HepG2 (cell line): ENCODE results near the gene PSMC3IP. TPM values are rescaled to one million over a fixed set of nuclear protein-coding genes. Genes with fewer than 3 reads are reported as not detected.

Experiments
- HCFC1 ChIP-seq: fragments of 150-350 bp; IDR thresholded peaks from 2 replicates; pipeline ENCODE4 v1.6.1; 2014; ENCODE audit warnings: low read depth, low read length
- HDAC6 ChIP-seq: fragments of 200-600 bp; sonication (generic); IDR thresholded peaks from 2 replicates; pipeline ENCODE4 v1.7.0; 2017; ENCODE audit warnings: mild to moderate bottlenecking, antibody characterized with exemption, low read length, low read depth
- MTA1 ChIP-seq: sonication (generic); formaldehyde crosslinking; IDR thresholded peaks from 2 replicates; pipeline ENCODE4 v1.4.0; 2020; ENCODE audit warnings: missing genetic modification reagents, mild to moderate bottlenecking, borderline replicate concordance
- NFIC ChIP-seq: IDR thresholded peaks from 2 replicates; pipeline ENCODE4 v1.6.1; 2012; ENCODE audit warnings: mild to moderate bottlenecking, low read length, inconsistent platforms
- REXO4 ChIP-seq: sonication (generic); formaldehyde crosslinking; IDR thresholded peaks from 2 replicates; pipeline ENCODE4 v1.8.0; 2022; ENCODE audit warnings: missing genetic modification reagents, mild to moderate bottlenecking, borderline replicate concordance
- SOX6 ChIP-seq, 2 experiments: fragments of 450-650 bp in 1 of 2; sonication (generic) in 1 of 2; formaldehyde crosslinking in 1 of 2; IDR thresholded peaks; 2 replicates each; pipeline versions ENCODE4 v1.4.0 to v1.6.1; 2017 to 2020; ENCODE audit warnings: antibody characterized with exemption in 1 of 2, mild to moderate bottlenecking in 1 of 2, missing genetic modification reagents in 1 of 2
- ZBTB49 ChIP-seq: sonication (generic); formaldehyde crosslinking; IDR thresholded peaks from 2 replicates; pipeline ENCODE4 v1.4.0; 2020; ENCODE audit warnings: missing genetic modification reagents, borderline replicate concordance
- ZFP62 ChIP-seq: sonication (generic); formaldehyde crosslinking; IDR thresholded peaks from 2 replicates; pipeline ENCODE4 v1.4.0; 2020; ENCODE audit warnings: missing genetic modification reagents
- ZFYVE20 ChIP-seq: sonication (generic); formaldehyde crosslinking; IDR thresholded peaks from 2 replicates; pipeline ENCODE4 v1.8.0; 2023; ENCODE audit warnings: low read depth, mild to moderate bottlenecking, moderate library complexity, missing genetic modification reagents, borderline replicate concordance
- ZNF136 ChIP-seq: sonication (generic); formaldehyde crosslinking; IDR thresholded peaks from 2 replicates; pipeline ENCODE4 v1.8.1; 2022; ENCODE audit warnings: low read depth, mild to moderate bottlenecking, moderate library complexity, missing genetic modification reagents
- ZNF296 ChIP-seq: sonication (generic); formaldehyde crosslinking; conservative IDR thresholded peaks from 2 replicates; pipeline ENCODE4 v1.5.0; 2020; ENCODE audit warnings: mild to moderate bottlenecking, missing genetic modification reagents
- ZNF446 ChIP-seq: sonication (generic); formaldehyde crosslinking; IDR thresholded peaks from 2 replicates; pipeline ENCODE4 v1.5.0; 2020; ENCODE audit warnings: mild to moderate bottlenecking, missing genetic modification reagents
- ZNF557 ChIP-seq: sonication (generic); formaldehyde crosslinking; IDR thresholded peaks from 2 replicates; pipeline ENCODE4 v1.4.0; 2020; ENCODE audit warnings: missing genetic modification reagents
- ZNF816 ChIP-seq: sonication (generic); formaldehyde crosslinking; IDR thresholded peaks from 2 replicates; pipeline ENCODE4 v1.8.0; 2022; ENCODE audit warnings: missing genetic modification reagents, mild to moderate bottlenecking, borderline replicate concordance
- ZSCAN5A ChIP-seq: sonication (generic); formaldehyde crosslinking; IDR thresholded peaks from 2 replicates; pipeline ENCODE4 v1.8.0; 2022; ENCODE audit warnings: mild to moderate bottlenecking, missing genetic modification reagents, borderline replicate concordance
- polyA plus RNA-seq, 8 experiments: library from polyadenylated mRNA; depleted of rRNA in 3 of 8; stranded (reverse) in 7 of 8; unstranded in 1 of 8; fragments of >200 nt; fragmentation: Illumina TruSeq in 4 of 8; extraction: Trizol in 4 of 8; gene quantifications; 2 replicates each; pipeline versions ENCODE4 v1.2.1 to v1.2.3, GENCODE V29; 2011 to 2016; ENCODE audit warnings: low read depth in 4 of 8, missing spikeins in 1 of 8, mixed read lengths in 1 of 8; ENCODE audit not compliant: insufficient read depth in 1 of 8
- total RNA-seq, 5 experiments: library from RNA; depleted of rRNA; stranded (reverse); fragments of >200 nt; fragmentation: Illumina TruSeq; extraction: Trizol; gene quantifications; 2 replicates each; pipeline ENCODE4 v1.2.3, GENCODE V29; 2016; ENCODE audit warnings: low read depth in 1 of 5
- TF ChIP-seq, protein P1 (sequence below): sonication (generic); formaldehyde crosslinking; IDR thresholded peaks from 2 replicates; pipeline ENCODE4 v1.4.0; 2020; ENCODE audit warnings: mild to moderate bottlenecking, missing genetic modification reagents, borderline replicate concordance
- TF ChIP-seq, protein P2 (sequence below): sonication (generic); formaldehyde crosslinking; conservative IDR thresholded peaks from 2 replicates; pipeline ENCODE4 v1.4.0; 2020; ENCODE audit warnings: missing genetic modification reagents

Gene PSMC3IP
- total and polyA plus RNA-seq, 2 of the 13 experiments (the other 11 are each of a cell fraction or from before 2014, with no cell fraction given), result 6.5 to 22.4 TPM

GRCh38 chr17:42541041-42541833, 36.3 kb downstream of the PSMC3IP start (continued):
- TF ChIP-seq ZSCAN5A (CRISPR knock-in tag), result no peak
- TF ChIP-seq ZNF296 (CRISPR knock-in tag), result no peak
- no peak for TF ChIP-seq ZFP62 (CRISPR knock-in tag)
- TF ChIP-seq, protein P1, sequence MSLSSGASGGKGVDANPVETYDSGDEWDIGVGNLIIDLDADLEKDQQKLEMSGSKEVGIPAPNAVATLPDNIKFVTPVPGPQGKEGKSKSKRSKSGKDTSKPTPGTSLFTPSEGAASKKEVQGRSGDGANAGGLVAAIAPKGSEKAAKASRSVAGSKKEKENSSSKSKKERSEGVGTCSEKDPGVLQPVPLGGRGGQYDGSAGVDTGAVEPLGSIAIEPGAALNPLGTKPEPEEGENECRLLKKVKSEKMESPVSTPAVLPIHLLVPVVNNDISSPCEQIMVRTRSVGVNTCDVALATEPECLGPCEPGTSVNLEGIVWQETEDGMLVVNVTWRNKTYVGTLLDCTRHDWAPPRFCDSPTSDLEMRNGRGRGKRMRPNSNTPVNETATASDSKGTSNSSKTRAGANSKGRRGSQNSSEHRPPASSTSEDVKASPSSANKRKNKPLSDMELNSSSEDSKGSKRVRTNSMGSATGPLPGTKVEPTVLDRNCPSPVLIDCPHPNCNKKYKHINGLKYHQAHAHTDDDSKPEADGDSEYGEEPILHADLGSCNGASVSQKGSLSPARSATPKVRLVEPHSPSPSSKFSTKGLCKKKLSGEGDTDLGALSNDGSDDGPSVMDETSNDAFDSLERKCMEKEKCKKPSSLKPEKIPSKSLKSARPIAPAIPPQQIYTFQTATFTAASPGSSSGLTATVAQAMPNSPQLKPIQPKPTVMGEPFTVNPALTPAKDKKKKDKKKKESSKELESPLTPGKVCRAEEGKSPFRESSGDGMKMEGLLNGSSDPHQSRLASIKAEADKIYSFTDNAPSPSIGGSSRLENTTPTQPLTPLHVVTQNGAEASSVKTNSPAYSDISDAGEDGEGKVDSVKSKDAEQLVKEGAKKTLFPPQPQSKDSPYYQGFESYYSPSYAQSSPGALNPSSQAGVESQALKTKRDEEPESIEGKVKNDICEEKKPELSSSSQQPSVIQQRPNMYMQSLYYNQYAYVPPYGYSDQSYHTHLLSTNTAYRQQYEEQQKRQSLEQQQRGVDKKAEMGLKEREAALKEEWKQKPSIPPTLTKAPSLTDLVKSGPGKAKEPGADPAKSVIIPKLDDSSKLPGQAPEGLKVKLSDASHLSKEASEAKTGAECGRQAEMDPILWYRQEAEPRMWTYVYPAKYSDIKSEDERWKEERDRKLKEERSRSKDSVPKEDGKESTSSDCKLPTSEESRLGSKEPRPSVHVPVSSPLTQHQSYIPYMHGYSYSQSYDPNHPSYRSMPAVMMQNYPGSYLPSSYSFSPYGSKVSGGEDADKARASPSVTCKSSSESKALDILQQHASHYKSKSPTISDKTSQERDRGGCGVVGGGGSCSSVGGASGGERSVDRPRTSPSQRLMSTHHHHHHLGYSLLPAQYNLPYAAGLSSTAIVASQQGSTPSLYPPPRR, result no peak
- no peak for TF ChIP-seq ZFYVE20 (CRISPR knock-in tag)
- TF ChIP-seq, protein P2, sequence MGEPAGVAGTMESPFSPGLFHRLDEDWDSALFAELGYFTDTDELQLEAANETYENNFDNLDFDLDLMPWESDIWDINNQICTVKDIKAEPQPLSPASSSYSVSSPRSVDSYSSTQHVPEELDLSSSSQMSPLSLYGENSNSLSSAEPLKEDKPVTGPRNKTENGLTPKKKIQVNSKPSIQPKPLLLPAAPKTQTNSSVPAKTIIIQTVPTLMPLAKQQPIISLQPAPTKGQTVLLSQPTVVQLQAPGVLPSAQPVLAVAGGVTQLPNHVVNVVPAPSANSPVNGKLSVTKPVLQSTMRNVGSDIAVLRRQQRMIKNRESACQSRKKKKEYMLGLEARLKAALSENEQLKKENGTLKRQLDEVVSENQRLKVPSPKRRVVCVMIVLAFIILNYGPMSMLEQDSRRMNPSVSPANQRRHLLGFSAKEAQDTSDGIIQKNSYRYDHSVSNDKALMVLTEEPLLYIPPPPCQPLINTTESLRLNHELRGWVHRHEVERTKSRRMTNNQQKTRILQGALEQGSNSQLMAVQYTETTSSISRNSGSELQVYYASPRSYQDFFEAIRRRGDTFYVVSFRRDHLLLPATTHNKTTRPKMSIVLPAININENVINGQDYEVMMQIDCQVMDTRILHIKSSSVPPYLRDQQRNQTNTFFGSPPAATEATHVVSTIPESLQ, result no peak
- TF ChIP-seq MTA1 (CRISPR knock-in tag), result peak; percentile 57
- peak; percentile 25; the same call in 1 of the 2 replicates for TF ChIP-seq ZNF446
- peak; percentile 54; the same call in 1 of the 2 replicates for TF ChIP-seq NFIC
- no peak for TF ChIP-seq SOX6 (IDR thresholded peaks at IDR 0.05)
- TF ChIP-seq SOX6 (CRISPR knock-in tag; IDR thresholded peaks at IDR 0.05), result peak; percentile 76
- no peak for TF ChIP-seq HDAC6
- TF ChIP-seq ZNF136 (CRISPR knock-in tag), result peak; percentile 37; the same call in 1 of the 2 replicates
- TF ChIP-seq HCFC1, result no peak
- no peak for TF ChIP-seq ZBTB49
- peak; percentile 74; the same call in 1 of the 2 replicates for TF ChIP-seq ZNF816 (CRISPR knock-in tag)
- no peak for TF ChIP-seq REXO4 (CRISPR knock-in tag)
- peak; percentile 59; the same call in 1 of the 2 replicates for TF ChIP-seq ZNF557 (CRISPR knock-in tag)
